Right atrium auricular region (tissue), 2 donors: ENCODE measurements around the gene ST6GALNAC5. TPM values are rescaled to one million over a fixed set of nuclear protein-coding genes. Genes with fewer than 3 reads are reported as not detected.

Experiments
- DNase-seq: peaks from one replicate; pipeline ENCODE4 v3.0.0-alpha.2; 2019; ENCODE audit warnings: low spot score
- H3K27ac ChIP-seq, 2 donors: fragments of 200-600 bp; sonication (generic); 1 replicate in 1 of 2; 2 replicates in 1 of 2; pipeline ENCODE4 v1.5.1; 2016 to 2019
- H3K27me3 ChIP-seq, 2 donors: fragments of 200-600 bp; sonication (generic); one replicate each; pipeline versions ENCODE4 v1.5.1 to v1.6.0; 2017 to 2019
- H3K36me3 ChIP-seq: fragments of 200-600 bp; sonication (generic); one replicate; pipeline ENCODE4 v1.5.1; 2016
- H3K4me1 ChIP-seq, 2 donors: fragments of 200-600 bp; sonication (generic); one replicate each; pipeline versions ENCODE4 v1.5.1 to v1.6.0; 2017 to 2019
- H3K4me3 ChIP-seq, 2 donors: fragments of 200-600 bp; sonication (generic); 1 replicate in 1 of 2; 2 replicates in 1 of 2; pipeline ENCODE4 v1.5.1; 2017 to 2019; ENCODE audit warnings: mild to moderate bottlenecking in 1 of 2, moderate library complexity in 1 of 2
- H3K9me3 ChIP-seq, 2 donors: fragments of 200-600 bp; sonication (generic); one replicate each; pipeline ENCODE4 v1.5.1; 2019
- CTCF ChIP-seq, 2 donors: fragments of 200-600 bp; sonication (generic); IDR thresholded peaks; one replicate each; pipeline ENCODE4 v1.5.1; 2019; ENCODE audit warnings: antibody characterized with exemption in 2 of 2
- total RNA-seq, 2 donors: library from RNA; depleted of rRNA; stranded (reverse); fragments of >200 nt; gene quantifications; one replicate each; pipeline ENCODE4 v1.1.0, GENCODE V29; 2016

ST6GALNAC5 gene
- total RNA-seq, 2 donors from 2014 or later = 1.8 to 1.9 TPM

- Histone ChIP-seq H3K4me3 (no peak overlapping the region), H3K4me1 (no peaks in the 10 kb centered on the region), H3K36me3 (no peaks in the 10 kb centered on the region), H3K9me3 (no peaks in the 10 kb centered on the region), H3K27me3 (no peaks in the 10 kb centered on the region), H3K27ac (no peak overlapping the region)
- no peak for TF ChIP-seq CTCF (IDR thresholded peaks at IDR 0.05)
- no peak for DNase-seq
Observed at GRCh38 chr1:76951153-76951552, 83.9 kb downstream of the ST6GALNAC5 start.

GRCh38 chr1:76955652-76956051 lies 88.4 kb downstream of the ST6GALNAC5 start:
- Histone ChIP-seq H3K36me3 (no peaks in the 10 kb centered on the region), H3K27ac (no peak overlapping the region), H3K4me3 (no peak overlapping the region), H3K27me3 (no peaks in the 10 kb centered on the region), H3K9me3 (no peaks in the 10 kb centered on the region), H3K4me1 (no peaks in the 10 kb centered on the region)
- DNase-seq = no peak
- no peak for TF ChIP-seq CTCF (IDR thresholded peaks at IDR 0.05)

- Histone ChIP-seq H3K27ac (no peak overlapping the region), H3K4me3 (no peak overlapping the region), H3K9me3 (no peaks in the 10 kb centered on the region), H3K27me3 (no peaks in the 10 kb centered on the region), H3K36me3 (no peaks in the 10 kb centered on the region), H3K4me1 (no peaks in the 10 kb centered on the region)
- DNase-seq = no peak
- TF ChIP-seq CTCF (IDR thresholded peaks at IDR 0.05) = no peak
Observed at GRCh38 chr1:76957961-76958360, 90.7 kb downstream of the ST6GALNAC5 start.

GRCh38 chr1:76958828-76959227 lies 91.5 kb downstream of the ST6GALNAC5 start:
- H3K27me3 ChIP-seq = no peaks in the 10 kb centered on the region
- no peaks in the 10 kb centered on the region for H3K36me3 ChIP-seq
- H3K9me3 ChIP-seq = peaks cover 0 to 3% of the 10 kb centered on the region in 2 donors
- H3K4me3 ChIP-seq = no peak overlapping the region
- no peak for TF ChIP-seq CTCF (IDR thresholded peaks at IDR 0.05)
- DNase-seq = no peak
- no peaks in the 10 kb centered on the region for H3K4me1 ChIP-seq
- no peak overlapping the region for H3K27ac ChIP-seq

GRCh38 chr1:76959556-76959955 lies 92.3 kb downstream of the ST6GALNAC5 start:
- TF ChIP-seq CTCF (IDR thresholded peaks at IDR 0.05) = no peak
- Histone ChIP-seq H3K4me1 (no peaks in the 10 kb centered on the region), H3K4me3 (no peak overlapping the region), H3K27ac (no peak overlapping the region), H3K36me3 (no peaks in the 10 kb centered on the region), H3K27me3 (no peaks in the 10 kb centered on the region), H3K9me3 (peaks cover 0 to 11% of the 10 kb centered on the region in 2 donors)
- no peak for DNase-seq

GRCh38 chr1:76961181-76961819 lies 94.0 kb downstream of the ST6GALNAC5 start:
- Histone ChIP-seq H3K36me3 (no peaks in the 10 kb centered on the region), H3K27ac (no peak overlapping the region), H3K27me3 (no peaks in the 10 kb centered on the region), H3K9me3 (peaks cover 0 to 12% of the 10 kb centered on the region in 2 donors), H3K4me1 (no peaks in the 10 kb centered on the region), H3K4me3 (no peak overlapping the region)
- no peak for DNase-seq
- TF ChIP-seq CTCF (IDR thresholded peaks at IDR 0.05) = no peak
